CD4-positive, alpha-beta T cell treated with Interleukin-12 subunit alpha and Interleukin-12 subunit beta, for 1 hour (primary cell): ENCODE measurements around the gene DSCAML1.

Source experiments
- DNase-seq: peaks from one replicate; pipeline ENCODE4 v3.0.0-alpha.2; 2020

The DSCAML1 gene

GRCh38 chr11:117538263-117539135 lies 258.5 kb downstream of the DSCAML1 start:
- DNase-seq = no peak

- DNase-seq = no peak
Measured at GRCh38 chr11:117535850-117536411, 261.1 kb downstream of the DSCAML1 start.

- DNase-seq = no peak
Measured at GRCh38 chr11:117535201-117535849, 261.7 kb downstream of the DSCAML1 start.

GRCh38 chr11:117532568-117532967 lies 264.4 kb downstream of the DSCAML1 start:
- no peak for DNase-seq

GRCh38 chr11:117529816-117530215 lies 267.2 kb downstream of the DSCAML1 start:
- DNase-seq = no peak

- no peak for DNase-seq
Measured at GRCh38 chr11:117528097-117528721, 268.8 kb downstream of the DSCAML1 start.

- DNase-seq = no peak
Measured at GRCh38 chr11:117527271-117527670, 269.7 kb downstream of the DSCAML1 start.

GRCh38 chr11:117525866-117526542 lies 271.0 kb downstream of the DSCAML1 start:
- no peak for DNase-seq

- DNase-seq = no peak
Measured at GRCh38 chr11:117524468-117525183, 272.4 kb downstream of the DSCAML1 start.

GRCh38 chr11:117523680-117524079 lies 273.3 kb downstream of the DSCAML1 start:
- DNase-seq = no peak

GRCh38 chr11:117521974-117522373 lies 275.0 kb downstream of the DSCAML1 start:
- no peak for DNase-seq

GRCh38 chr11:117520966-117521365 lies 276.1 kb downstream of the DSCAML1 start:
- DNase-seq = no peak

- no peak for DNase-seq
Measured at GRCh38 chr11:117520201-117520600, 276.8 kb downstream of the DSCAML1 start.

GRCh38 chr11:117519590-117519989 lies 277.4 kb downstream of the DSCAML1 start:
- DNase-seq = no peak

GRCh38 chr11:117519170-117519569 lies 277.8 kb downstream of the DSCAML1 start:
- DNase-seq = no peak

GRCh38 chr11:117518455-117518854 lies 278.6 kb downstream of the DSCAML1 start:
- no peak for DNase-seq

GRCh38 chr11:117517097-117517496 lies 279.9 kb downstream of the DSCAML1 start:
- no peak for DNase-seq

- DNase-seq = no peak
Measured at GRCh38 chr11:117515892-117516787, 280.9 kb downstream of the DSCAML1 start.

GRCh38 chr11:117514256-117514655 lies 282.8 kb downstream of the DSCAML1 start:
- DNase-seq = no peak

GRCh38 chr11:117513666-117514065 lies 283.4 kb downstream of the DSCAML1 start:
- no peak for DNase-seq

- DNase-seq = no peak
Measured at GRCh38 chr11:117511931-117512539, 285.0 kb downstream of the DSCAML1 start.
